BJ (cell line): ENCODE measurements around the gene GIMAP1. TPM values are rescaled to one million over a fixed set of nuclear protein-coding genes. Genes with fewer than 3 reads are reported as not detected.

Experiments
- CTCF ChIA-PET: fragments of 350-600 bp; formaldehyde crosslinking; extraction: SDS; loops from one replicate; lab custom pipeline; 2021; ENCODE audit warnings: antibody characterized with exemption, inconsistent platforms; lab: Yijun Ruan, JAX
- POLR2A ChIA-PET: fragments of 300-600 bp; sonication (Branson Sonifier 250); formaldehyde crosslinking; extraction: SDS; loops from one replicate; lab custom pipeline; 2021; ENCODE audit warnings: antibody characterized with exemption; lab: Charles Lee
- DNase-seq: peaks from one replicate; pipeline ENCODE4 v3.0.0-alpha.2; 2011; ENCODE audit warnings: low read depth
- H3K27me3 ChIP-seq: 2 replicates; pipeline ENCODE4 v1.6.0; 2011; ENCODE audit warnings: low read length; ENCODE audit not compliant: control insufficient read depth, insufficient read depth
- H3K36me3 ChIP-seq: 2 replicates; pipeline ENCODE4 v1.5.1; 2011; ENCODE audit warnings: low read length; ENCODE audit not compliant: control insufficient read depth, insufficient read depth
- H3K4me3 ChIP-seq: 2 replicates; pipeline ENCODE4 v1.5.1; 2011; ENCODE audit warnings: low read depth, mild to moderate bottlenecking, control low read depth, low read length
- CTCF ChIP-seq: IDR thresholded peaks from 2 replicates; pipeline ENCODE4 v1.5.1; 2011; ENCODE audit warnings: low read depth, mild to moderate bottlenecking, control low read depth, inconsistent platforms, low read length, moderate library complexity; ENCODE audit not compliant: insufficient read depth
- polyA plus RNA-seq: library from polyadenylated mRNA; depleted of rRNA; stranded (reverse); fragments of >200 nt; gene quantifications from 2 replicates; pipeline ENCODE4 v1.2.3, GENCODE V29; 2011

Gene GIMAP1
- polyA plus RNA-seq, 1 experiment = not detected

GRCh38 chr7:150738591-150739001 lies 22.2 kb downstream of the GIMAP1 start:
- TF ChIP-seq CTCF = no peak
- ChIA-PET POLR2A (no interaction called here), CTCF (interaction anchor here (0.8 kb wide), 1 partner anchor 290 kb away, joined by 3 read pairs; no protein-coding TSS in a partner anchor)
- H3K36me3 ChIP-seq = no peaks in the 10 kb centered on the region
- no peaks in the 10 kb centered on the region for H3K27me3 ChIP-seq
- no peak for DNase-seq
- no peak overlapping the region for H3K4me3 ChIP-seq

GRCh38 chr7:150739033-150739432 lies 22.6 kb downstream of the GIMAP1 start:
- DNase-seq = no peak
- Histone ChIP-seq H3K27me3 (no peaks in the 10 kb centered on the region), H3K4me3 (no peak overlapping the region), H3K36me3 (no peaks in the 10 kb centered on the region)
- TF ChIP-seq CTCF = no peak
- ChIA-PET POLR2A (no interaction called here), CTCF (interaction anchor here (0.8 kb wide), 1 partner anchor 290 kb away, joined by 3 read pairs; no protein-coding TSS in a partner anchor)

- H3K27me3 ChIP-seq = no peaks in the 10 kb centered on the region
- DNase-seq = no peak
- ChIA-PET POLR2A (no interaction called here), CTCF (no interaction called here)
- no peak overlapping the region for H3K4me3 ChIP-seq
- no peaks in the 10 kb centered on the region for H3K36me3 ChIP-seq
- TF ChIP-seq CTCF = no peak
Measured at GRCh38 chr7:150740053-150740452, 23.6 kb downstream of the GIMAP1 start.

- ChIA-PET POLR2A (no interaction called here), CTCF (interaction anchor here (0.8 kb wide), 1 partner anchor 66 kb away, joined by 3 read pairs; no protein-coding TSS in a partner anchor)
- Histone ChIP-seq H3K36me3 (no peaks in the 10 kb centered on the region), H3K27me3 (no peaks in the 10 kb centered on the region), H3K4me3 (no peak overlapping the region)
- no peak for DNase-seq
- TF ChIP-seq CTCF = no peak
Measured at GRCh38 chr7:150742286-150742968, 26.0 kb downstream of the GIMAP1 start.

- Histone ChIP-seq H3K27me3 (no peaks in the 10 kb centered on the region), H3K36me3 (no peaks in the 10 kb centered on the region), H3K4me3 (no peak overlapping the region)
- no peak for TF ChIP-seq CTCF
- CTCF ChIA-PET = no interaction called here
- DNase-seq = no peak
- POLR2A ChIA-PET = no interaction called here
Measured at GRCh38 chr7:150744041-150744656, 27.7 kb downstream of the GIMAP1 start.
